ENCODE results near the gene MAS1L.

Gene MAS1L

DNA sequence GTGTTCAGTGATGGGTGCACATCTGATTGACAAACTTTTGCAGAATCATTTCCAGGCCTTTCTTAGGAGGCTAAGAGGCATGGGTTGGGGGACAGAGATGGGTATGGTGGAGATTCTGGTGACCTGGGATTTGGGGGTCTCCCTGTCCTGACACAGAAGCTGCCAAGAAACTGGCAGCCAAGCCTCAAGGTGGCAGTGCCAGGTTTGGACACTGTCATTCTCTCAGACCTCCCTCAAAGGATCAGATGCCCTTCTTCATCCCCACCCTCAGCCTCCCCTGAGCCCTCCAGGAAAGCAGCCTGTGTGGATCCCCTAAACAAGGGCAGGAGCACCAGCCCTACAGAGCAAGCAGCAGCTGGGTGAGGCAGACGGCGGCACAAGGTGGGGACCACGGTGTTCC is 18.1 kb upstream of the MAS1L start:
- Mint-ChIP-seq H3K27ac (no peak overlapping the region), H3K9me3 (no peaks in the 10 kb centered on the region), H3K4me3 (no peak overlapping the region), H3K4me1 (ENCODE audit: low read depth in 2 of 2) (no peaks in the 10 kb centered on the region), H3K36me3 (ENCODE audit: insufficient read depth) (no peaks in the 10 kb centered on the region), H3K27me3 (peaks cover 33 to 85% of the 10 kb centered on the region in 2 donors)
- DNase-seq = no peak
- ATAC-seq (replicated peaks) = no peak

DNA sequence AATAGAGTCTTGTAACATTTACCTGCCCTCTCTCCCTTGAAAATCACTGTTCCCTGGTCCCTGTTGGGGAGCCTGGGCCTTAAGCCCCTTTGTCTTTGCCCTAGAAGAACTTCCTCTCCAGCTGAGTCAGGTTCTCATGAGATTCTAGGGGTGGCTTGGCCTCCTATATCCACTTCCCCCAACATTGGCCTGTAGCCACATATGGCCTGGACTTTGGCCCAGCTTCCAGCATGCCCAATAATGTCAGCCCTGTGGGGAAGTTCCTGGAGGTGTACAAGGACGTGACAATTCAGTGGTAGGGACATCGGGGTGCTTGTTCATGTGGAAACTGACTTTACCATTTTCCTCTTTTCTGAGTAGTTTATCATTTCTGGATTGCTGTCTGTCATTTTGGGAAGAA is 17.2 kb upstream of the MAS1L start:
- Mint-ChIP-seq H3K4me1 (ENCODE audit: low read depth in 2 of 2) (no peaks in the 10 kb centered on the region), H3K36me3 (ENCODE audit: insufficient read depth) (no peaks in the 10 kb centered on the region), H3K4me3 (no peak overlapping the region), H3K27me3 (peaks cover 33 to 85% of the 10 kb centered on the region in 2 donors), H3K27ac (no peak overlapping the region), H3K9me3 (no peaks in the 10 kb centered on the region)
- no peak for DNase-seq
- ATAC-seq (replicated peaks) = no peak

DNA sequence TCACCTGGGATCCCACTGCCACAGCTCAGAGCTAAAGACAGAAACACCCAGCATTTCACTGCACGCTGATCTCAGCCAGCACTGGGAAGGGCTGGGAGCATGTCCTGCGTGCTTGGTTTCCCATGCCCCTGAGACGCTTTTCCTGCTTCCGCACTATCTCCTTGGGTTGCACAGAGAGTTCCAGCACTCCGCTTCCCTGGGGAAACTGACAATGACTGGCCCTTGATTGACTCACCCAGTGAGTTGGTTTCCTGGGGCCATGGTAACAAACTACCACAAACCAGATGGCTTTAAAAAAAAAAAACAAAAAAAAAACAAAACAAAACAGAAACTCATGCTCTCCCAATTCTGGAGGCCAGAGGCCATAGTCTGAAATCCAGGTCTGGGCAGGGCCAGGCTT is 14.8 kb upstream of the MAS1L start:
- no peak for ATAC-seq (replicated peaks)
- H3K4me3 Mint-ChIP-seq = no peak overlapping the region
- no peaks in the 10 kb centered on the region for H3K4me1 Mint-ChIP-seq (ENCODE audit: low read depth in 2 of 2)
- DNase-seq = no peak
- H3K9me3 Mint-ChIP-seq = no peaks in the 10 kb centered on the region
- H3K27me3 Mint-ChIP-seq = peaks cover 36 to 63% of the 10 kb centered on the region in 2 donors
- H3K36me3 Mint-ChIP-seq (ENCODE audit: insufficient read depth) = no peaks in the 10 kb centered on the region
- H3K27ac Mint-ChIP-seq = no peak overlapping the region

DNA sequence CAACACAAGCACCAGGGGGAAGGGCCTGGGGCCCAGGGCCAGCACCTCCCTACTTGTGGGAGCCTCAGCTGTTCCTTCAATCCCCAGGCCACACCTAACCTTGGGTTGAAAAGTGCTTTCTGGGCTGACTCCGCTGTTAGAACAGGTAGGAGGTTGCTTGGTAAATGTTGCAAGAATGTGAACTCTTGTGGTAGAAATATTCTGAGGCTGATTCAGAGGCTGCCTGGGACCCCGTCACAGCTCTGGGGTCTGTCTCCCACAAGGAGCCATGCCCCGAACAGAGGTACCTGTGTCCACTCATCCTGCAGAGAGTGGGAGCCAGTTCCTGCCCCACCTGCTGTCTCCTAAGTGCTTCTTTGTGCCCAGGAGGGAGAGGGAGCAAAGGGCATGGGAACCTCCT is 14.4 kb upstream of the MAS1L start:
- DNase-seq (no peak), ATAC-seq (replicated peaks) (no peak)
- no peaks in the 10 kb centered on the region for H3K4me1 Mint-ChIP-seq (ENCODE audit: low read depth in 2 of 2)
- no peak overlapping the region for H3K4me3 Mint-ChIP-seq
- H3K27ac Mint-ChIP-seq = no peak overlapping the region
- peaks cover 39 to 63% of the 10 kb centered on the region in 2 donors for H3K27me3 Mint-ChIP-seq
- no peaks in the 10 kb centered on the region for H3K9me3 Mint-ChIP-seq
- no peaks in the 10 kb centered on the region for H3K36me3 Mint-ChIP-seq (ENCODE audit: insufficient read depth)

DNA sequence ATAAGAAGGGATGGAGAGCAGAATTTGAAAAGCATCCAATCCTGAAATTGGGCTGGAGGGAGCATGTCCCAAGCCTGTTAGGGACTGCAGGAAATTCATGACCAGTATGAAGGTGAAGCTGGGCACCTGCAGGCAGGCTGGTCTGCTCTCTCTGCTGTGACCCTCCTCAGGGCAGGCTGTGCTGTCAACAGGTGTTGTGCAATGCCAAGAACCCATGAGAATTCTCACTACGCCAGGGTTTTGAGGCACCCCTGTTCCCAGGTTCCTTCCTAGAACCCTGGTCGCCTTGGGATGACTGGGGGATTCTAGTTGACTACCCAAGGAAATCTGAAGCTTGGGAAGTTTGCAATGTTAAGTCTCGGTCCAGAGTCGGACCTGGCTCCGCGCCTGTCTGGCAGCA is 13.3 kb upstream of the MAS1L start:
- peaks cover 45 to 64% of the 10 kb centered on the region in 2 donors for H3K27me3 Mint-ChIP-seq
- DNase-seq = no peak
- no peaks in the 10 kb centered on the region for H3K36me3 Mint-ChIP-seq (ENCODE audit: insufficient read depth)
- no peak overlapping the region for H3K4me3 Mint-ChIP-seq
- no peaks in the 10 kb centered on the region for H3K4me1 Mint-ChIP-seq (ENCODE audit: low read depth in 2 of 2)
- H3K27ac Mint-ChIP-seq = no peak overlapping the region
- H3K9me3 Mint-ChIP-seq = no peaks in the 10 kb centered on the region
- no peak for ATAC-seq (replicated peaks)

DNA sequence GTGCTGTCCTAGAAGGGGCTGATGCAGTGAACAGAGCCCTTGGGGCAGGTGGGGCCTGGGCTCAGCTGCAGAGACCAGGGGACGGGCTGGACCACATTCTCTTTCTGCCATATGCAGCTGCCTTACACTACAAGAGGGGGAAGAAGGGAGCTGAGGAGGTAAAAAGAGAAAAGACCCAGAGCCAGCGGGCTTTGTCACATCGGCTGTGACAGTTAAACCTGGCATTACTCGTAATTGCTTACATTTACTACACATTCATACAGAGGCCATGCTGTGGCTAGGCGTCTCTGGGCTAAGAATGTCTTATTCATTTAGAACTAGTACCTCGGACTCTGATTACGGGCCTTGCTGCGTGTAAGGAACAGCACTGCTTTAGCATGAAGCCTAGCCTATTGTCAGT is 12.8 kb upstream of the MAS1L start:
- Mint-ChIP-seq H3K36me3 (ENCODE audit: insufficient read depth) (no peaks in the 10 kb centered on the region), H3K4me1 (ENCODE audit: low read depth in 2 of 2) (no peaks in the 10 kb centered on the region), H3K27ac (no peak overlapping the region), H3K9me3 (no peaks in the 10 kb centered on the region), H3K27me3 (peaks cover 47 to 60% of the 10 kb centered on the region in 2 donors), H3K4me3 (no peak overlapping the region)
- no peak for ATAC-seq (replicated peaks)
- no peak for DNase-seq

DNA sequence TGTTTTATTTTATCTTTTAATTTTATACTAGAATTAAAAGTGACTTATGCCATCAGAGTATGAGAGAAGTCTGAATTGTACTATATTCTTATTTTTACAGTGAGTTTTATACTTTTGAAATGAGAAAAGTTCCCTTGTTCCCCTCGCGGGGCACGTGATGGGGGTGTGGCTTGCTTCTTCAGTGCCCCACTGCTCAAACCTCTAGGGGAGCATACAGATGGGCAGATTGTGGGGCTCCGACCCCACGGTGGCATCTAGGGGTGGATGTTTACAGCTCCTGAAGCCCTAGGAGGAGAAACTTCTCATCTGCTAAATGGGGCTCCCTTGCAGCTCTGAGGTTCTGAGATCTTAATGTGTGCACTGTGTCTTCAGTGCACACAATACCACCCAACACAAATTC is 11.9 kb upstream of the MAS1L start:
- DNase-seq (no peak), ATAC-seq (replicated peaks) (no peak)
- Mint-ChIP-seq H3K27me3 (peaks cover 55 to 64% of the 10 kb centered on the region in 2 donors), H3K4me1 (ENCODE audit: low read depth in 2 of 2) (no peaks in the 10 kb centered on the region), H3K36me3 (ENCODE audit: insufficient read depth) (no peaks in the 10 kb centered on the region), H3K27ac (no peak overlapping the region), H3K4me3 (no peak overlapping the region), H3K9me3 (no peaks in the 10 kb centered on the region)

DNA sequence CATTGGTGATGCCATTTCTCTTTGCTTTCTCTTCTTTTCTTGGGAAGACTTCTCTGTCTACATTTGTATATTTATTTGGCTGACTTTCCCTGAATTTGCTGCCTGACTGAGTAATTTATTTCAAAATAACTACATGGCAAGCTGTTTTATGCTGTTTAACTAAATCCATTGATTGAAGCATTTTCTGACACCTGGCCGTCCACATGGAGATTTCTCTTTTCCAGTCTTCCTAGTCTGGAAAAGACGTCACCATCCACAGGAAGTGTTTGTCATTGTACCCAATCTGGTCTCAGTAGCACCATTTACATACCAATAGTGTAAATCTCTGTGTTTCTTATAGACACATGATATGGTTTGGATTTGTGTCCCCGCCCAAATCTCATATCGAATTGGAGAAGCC is 9.2 kb upstream of the MAS1L start:
- Mint-ChIP-seq H3K36me3 (ENCODE audit: insufficient read depth) (no peaks in the 10 kb centered on the region), H3K27me3 (peaks cover 45 to 50% of the 10 kb centered on the region in 2 donors), H3K9me3 (no peaks in the 10 kb centered on the region), H3K4me1 (ENCODE audit: low read depth in 2 of 2) (no peaks in the 10 kb centered on the region), H3K4me3 (no peak overlapping the region), H3K27ac (no peak overlapping the region)
- no peak for ATAC-seq (replicated peaks)
- DNase-seq = no peak

DNA sequence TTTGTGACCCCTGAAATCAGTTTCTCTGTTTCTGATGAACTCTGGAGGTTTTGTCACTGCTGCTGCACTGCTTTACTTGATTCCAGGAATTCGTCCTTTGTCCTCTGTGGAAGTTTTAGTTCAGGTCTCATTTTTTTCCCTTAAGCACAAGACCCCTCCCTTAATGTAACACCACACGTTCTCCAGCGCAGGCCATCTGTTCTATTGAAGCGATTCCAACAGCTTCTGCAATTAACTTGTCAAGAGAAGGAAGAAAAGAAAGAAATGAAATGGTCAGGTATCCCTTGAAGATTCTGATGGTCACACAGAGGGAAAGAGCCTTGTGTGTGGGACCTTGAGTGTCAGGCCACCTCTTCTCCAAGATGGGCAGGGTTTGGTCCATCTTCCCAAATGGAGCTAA is 7.8 kb upstream of the MAS1L start:
- Mint-ChIP-seq H3K4me1 (ENCODE audit: low read depth in 2 of 2) (no peaks in the 10 kb centered on the region), H3K27ac (no peak overlapping the region), H3K9me3 (no peaks in the 10 kb centered on the region), H3K36me3 (ENCODE audit: insufficient read depth) (no peaks in the 10 kb centered on the region), H3K4me3 (no peak overlapping the region), H3K27me3 (peaks cover 40 to 53% of the 10 kb centered on the region in 2 donors)
- ATAC-seq (replicated peaks) = no peak
- no peak for DNase-seq

DNA sequence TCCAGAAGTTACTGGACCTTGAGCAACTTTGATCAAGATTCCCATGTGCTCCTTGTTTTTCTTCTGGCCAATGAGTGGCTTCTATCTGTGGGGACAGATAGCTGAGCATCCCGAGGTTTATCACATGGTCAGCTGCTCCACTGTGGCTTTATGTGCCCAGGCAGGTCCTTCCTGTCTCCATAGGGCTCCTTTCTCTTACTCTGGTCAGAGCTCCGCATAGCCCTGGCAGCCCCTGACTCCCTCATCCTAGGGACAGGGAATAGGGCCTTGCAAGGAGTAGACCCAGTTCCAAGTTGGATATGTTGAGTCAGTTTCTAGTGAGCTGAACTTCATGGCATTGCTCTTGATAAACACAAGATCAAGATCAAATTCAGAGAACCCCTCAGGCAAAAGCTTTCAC is 6.4 kb upstream of the MAS1L start:
- Mint-ChIP-seq H3K4me1 (ENCODE audit: low read depth in 2 of 2) (no peaks in the 10 kb centered on the region), H3K27me3 (peaks cover 42 to 49% of the 10 kb centered on the region in 2 donors), H3K4me3 (no peak overlapping the region), H3K27ac (no peak overlapping the region), H3K36me3 (ENCODE audit: insufficient read depth) (no peaks in the 10 kb centered on the region), H3K9me3 (no peaks in the 10 kb centered on the region)
- ATAC-seq (replicated peaks) (no peak), DNase-seq (no peak)

DNA sequence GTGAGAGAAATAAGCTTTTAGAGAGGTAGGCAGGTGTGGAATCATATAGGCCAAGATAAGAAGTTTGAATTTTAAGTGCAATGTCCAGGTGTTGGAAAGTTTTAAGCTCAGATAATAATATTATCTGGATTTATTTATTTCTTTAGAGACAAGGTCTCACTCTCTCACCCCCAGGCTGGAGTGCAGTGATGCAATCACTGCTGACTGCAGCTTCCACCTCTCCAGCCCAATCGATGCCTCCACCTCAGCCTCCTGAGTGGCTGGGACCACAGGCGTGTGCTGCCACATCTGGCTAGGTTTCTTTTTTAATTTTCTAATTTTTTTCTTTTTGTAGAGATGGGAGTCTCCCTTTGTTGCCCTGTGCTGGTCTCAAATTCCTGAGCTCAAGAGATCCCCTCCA is 5.5 kb upstream of the MAS1L start:
- ATAC-seq (replicated peaks) (no peak), DNase-seq (no peak)
- Mint-ChIP-seq H3K4me1 (ENCODE audit: low read depth in 2 of 2) (no peaks in the 10 kb centered on the region), H3K4me3 (no peak overlapping the region), H3K27ac (no peak overlapping the region), H3K27me3 (peaks cover 42 to 43% of the 10 kb centered on the region in 2 donors), H3K9me3 (no peaks in the 10 kb centered on the region), H3K36me3 (ENCODE audit: insufficient read depth) (no peaks in the 10 kb centered on the region)

DNA sequence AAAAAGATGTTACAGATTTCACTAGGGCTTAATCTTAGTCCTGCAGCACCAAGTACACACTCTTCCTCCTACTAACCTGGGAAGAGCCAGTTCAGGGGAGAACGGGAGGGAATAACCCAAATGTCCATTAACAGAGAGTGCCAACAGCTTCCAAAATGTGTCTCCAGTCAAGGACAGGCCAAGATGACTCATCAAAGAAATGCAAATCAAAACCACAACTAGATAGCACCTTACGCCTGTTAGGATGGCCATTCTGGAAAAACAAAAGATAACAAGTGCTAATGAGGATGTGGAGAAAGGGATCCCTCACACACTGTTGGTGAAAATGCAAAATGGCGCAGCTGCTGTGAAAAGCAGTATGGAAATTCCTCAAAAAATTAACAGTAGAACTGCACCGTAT is 3.8 kb upstream of the MAS1L start:
- Mint-ChIP-seq H3K36me3 (ENCODE audit: insufficient read depth) (no peaks in the 10 kb centered on the region), H3K4me1 (ENCODE audit: low read depth in 2 of 2) (no peaks in the 10 kb centered on the region), H3K9me3 (no peaks in the 10 kb centered on the region), H3K27me3 (peaks cover 43% of the 10 kb centered on the region in 2 donors), H3K4me3 (no peak overlapping the region), H3K27ac (no peak overlapping the region)
- DNase-seq (no peak), ATAC-seq (replicated peaks) (no peak)

DNA sequence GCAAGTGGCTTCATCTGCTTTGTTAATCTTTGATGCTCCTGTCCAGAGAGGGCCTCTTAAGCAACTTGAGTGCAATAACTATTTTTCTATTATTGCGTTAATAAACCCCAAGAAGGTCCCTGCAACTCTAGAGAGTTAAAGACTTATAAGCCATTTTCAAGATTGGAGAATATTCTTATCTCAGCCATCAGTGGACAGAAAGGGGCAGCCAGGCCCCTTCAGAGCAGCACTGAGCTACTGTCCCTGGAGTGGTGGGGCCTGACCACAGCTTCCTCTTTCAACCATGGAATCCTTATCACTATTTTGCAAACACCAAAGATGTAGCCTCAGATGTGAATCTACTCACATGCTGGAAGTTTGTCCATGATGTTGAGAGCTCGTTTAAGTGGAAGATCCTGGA is 2.8 kb upstream of the MAS1L start:
- Mint-ChIP-seq H3K4me3 (no peak overlapping the region), H3K27me3 (peaks cover 47 to 49% of the 10 kb centered on the region in 2 donors), H3K9me3 (no peaks in the 10 kb centered on the region), H3K27ac (no peak overlapping the region), H3K36me3 (ENCODE audit: insufficient read depth) (no peaks in the 10 kb centered on the region), H3K4me1 (ENCODE audit: low read depth in 2 of 2) (no peaks in the 10 kb centered on the region)
- DNase-seq = no peak
- no peak for ATAC-seq (replicated peaks)

DNA sequence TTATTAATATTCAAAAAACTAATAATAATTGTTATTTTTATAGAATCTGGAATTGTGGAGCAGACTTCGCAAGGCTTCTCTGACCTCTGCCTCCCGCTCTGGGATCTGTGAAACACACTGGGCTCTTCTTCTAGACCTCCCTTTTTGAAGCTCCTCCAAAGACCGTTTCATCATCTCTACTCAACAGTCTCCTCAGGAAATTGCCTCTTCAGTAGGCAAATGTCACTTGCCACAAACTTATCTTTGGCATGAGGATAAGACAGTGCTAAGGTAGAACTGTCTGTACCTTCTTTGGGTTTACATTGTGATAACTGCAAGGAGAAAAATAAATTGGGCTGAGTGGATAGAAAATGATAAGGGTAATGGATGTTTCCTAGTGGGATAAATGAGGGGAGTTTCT is 2.3 kb upstream of the MAS1L start:
- H3K4me1 Mint-ChIP-seq (ENCODE audit: low read depth in 2 of 2) = no peaks in the 10 kb centered on the region
- no peak overlapping the region for H3K27ac Mint-ChIP-seq
- H3K27me3 Mint-ChIP-seq = peaks cover 44 to 47% of the 10 kb centered on the region in 2 donors
- ATAC-seq (replicated peaks) (no peak), DNase-seq (no peak)
- no peaks in the 10 kb centered on the region for H3K36me3 Mint-ChIP-seq (ENCODE audit: insufficient read depth)
- H3K9me3 Mint-ChIP-seq = no peaks in the 10 kb centered on the region
- H3K4me3 Mint-ChIP-seq = no peak overlapping the region

DNA sequence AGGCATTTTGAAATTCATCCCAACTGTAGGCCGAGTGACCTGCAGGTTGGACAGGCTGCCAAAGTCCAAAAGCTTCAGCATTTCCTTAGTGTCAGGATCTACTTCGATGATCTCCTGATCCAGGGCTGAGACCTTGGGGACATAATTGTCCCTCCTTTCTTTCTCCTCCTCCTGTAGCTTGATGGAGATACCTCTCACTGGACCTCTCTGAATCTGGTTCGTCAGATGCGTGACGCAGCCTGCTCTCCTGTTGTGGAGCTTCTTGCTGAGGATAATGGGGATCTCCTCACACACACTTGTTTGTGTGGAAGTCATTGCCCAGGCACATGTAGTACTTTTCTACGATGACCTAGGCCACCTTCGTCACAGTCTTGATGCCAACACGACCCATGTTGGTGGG is 1.5 kb upstream of the MAS1L start:
- Mint-ChIP-seq H3K4me3 (no peak overlapping the region), H3K27ac (no peak overlapping the region), H3K36me3 (ENCODE audit: insufficient read depth) (no peaks in the 10 kb centered on the region), H3K27me3 (peaks cover 39 to 43% of the 10 kb centered on the region in 2 donors), H3K4me1 (ENCODE audit: low read depth in 2 of 2) (no peaks in the 10 kb centered on the region), H3K9me3 (no peaks in the 10 kb centered on the region)
- DNase-seq (no peak), ATAC-seq (replicated peaks) (no peak)

All from effector memory CD8-positive, alpha-beta T cell (primary cell).